DND-41 (cell line): ENCODE data around the gene DTNB.

Experiments
- ATAC-seq: fragments of 200-7000 bp; cut with Tn5 transposase; 3 replicates; pipeline ENCODE4 v1.9.1; 2021; ENCODE audit warnings: low read depth; ENCODE audit not compliant: insufficient read depth
- DNase-seq: peaks from one replicate; pipeline ENCODE4 v3.0.0-alpha.2; 2020
- H2AFZ ChIP-seq: 2 replicates; pipeline ENCODE4 v1.6.0; 2012; ENCODE audit warnings: low read depth, low read length
- H3K27ac ChIP-seq: 2 replicates; pipeline ENCODE4 v1.5.1; 2012; ENCODE audit warnings: low read length, inconsistent platforms
- H3K27me3 ChIP-seq: fragments of 200-600 bp; sonication (generic); 2 replicates; pipeline ENCODE4 v1.6.0; 2012; ENCODE audit warnings: low read length, mild to moderate bottlenecking, inconsistent platforms; ENCODE audit not compliant: insufficient read depth, poor library complexity
- H3K36me3 ChIP-seq: 2 replicates; pipeline ENCODE4 v1.5.1; 2012; ENCODE audit warnings: low read length, inconsistent platforms; ENCODE audit not compliant: insufficient read depth
- H3K4me1 ChIP-seq: 2 replicates; pipeline ENCODE4 v1.5.1; 2012; ENCODE audit warnings: mild to moderate bottlenecking, low read length; ENCODE audit not compliant: insufficient read depth
- H3K4me2 ChIP-seq: 2 replicates; pipeline ENCODE4 v1.6.0; 2012; ENCODE audit warnings: mild to moderate bottlenecking, moderate library complexity, low read length, inconsistent platforms; ENCODE audit not compliant: insufficient read depth
- H3K4me3 ChIP-seq, 2 experiments: fragments of 200-600 bp in 1 of 2; shearing (Covaris generic) in 1 of 2; 2 replicates each; pipeline ENCODE4 v1.5.1; 2012 to 2016; ENCODE audit warnings: inconsistent platforms in 2 of 2, low read length in 2 of 2, mild to moderate bottlenecking in 2 of 2, low read depth in 1 of 2, moderate library complexity in 1 of 2
- H3K79me2 ChIP-seq: 2 replicates; pipeline ENCODE4 v1.6.0; 2012; ENCODE audit warnings: low read length, inconsistent platforms; ENCODE audit not compliant: insufficient read depth
- H3K9ac ChIP-seq: 2 replicates; pipeline ENCODE4 v1.6.0; 2012; ENCODE audit warnings: low read depth, mild to moderate bottlenecking, inconsistent platforms, low read length, moderate library complexity
- H3K9me3 ChIP-seq: 2 replicates; pipeline ENCODE4 v1.5.1; 2012; ENCODE audit warnings: low read length, moderate library complexity, mild to moderate bottlenecking, inconsistent platforms; ENCODE audit not compliant: insufficient read depth, severe bottlenecking
- H4K20me1 ChIP-seq: 2 replicates; pipeline ENCODE4 v1.6.0; 2012; ENCODE audit warnings: low read length; ENCODE audit not compliant: insufficient read depth
- CTCF ChIP-seq: IDR thresholded peaks from 2 replicates; pipeline ENCODE4 v1.5.1; 2012; ENCODE audit warnings: borderline replicate concordance, low read length, moderate library complexity, mild to moderate bottlenecking; ENCODE audit not compliant: poor library complexity, severe bottlenecking; ENCODE audit errors: extremely low read depth
- EZH2 ChIP-seq: IDR thresholded peaks from 3 replicates; pipeline ENCODE4 v1.6.1; 2012; ENCODE audit warnings: borderline replicate concordance, low read depth, mild to moderate bottlenecking, moderate library complexity, low read length, inconsistent platforms; ENCODE audit not compliant: severe bottlenecking

Gene DTNB

GRCh38 chr2:25448808-25449207 is 224.6 kb downstream of the DTNB start:
- Histone ChIP-seq H4K20me1 (no peaks in the 10 kb centered on the region), H3K9ac (no peak overlapping the region), H3K27ac (no peak overlapping the region), H2AFZ (no peak overlapping the region), H3K4me2 (no peak overlapping the region), H3K4me1 (no peaks in the 10 kb centered on the region), H3K4me3 (no peak overlapping the region), H3K36me3 (no peaks in the 10 kb centered on the region), H3K79me2 (no peaks in the 10 kb centered on the region), H3K27me3 (no peaks in the 10 kb centered on the region), H3K9me3 (no peaks in the 10 kb centered on the region)
- ATAC-seq, result no peak
- TF ChIP-seq CTCF, result no peak
- TF ChIP-seq EZH2, result no peak
- no peak for DNase-seq

GRCh38 chr2:25447018-25447417 is 226.4 kb downstream of the DTNB start:
- no peak for DNase-seq

GRCh38 chr2:25446122-25446521 is 227.3 kb downstream of the DTNB start:
- H3K36me3 ChIP-seq, result no peaks in the 10 kb centered on the region
- no peak overlapping the region for H2AFZ ChIP-seq
- TF ChIP-seq EZH2, result no peak
- TF ChIP-seq CTCF, result no peak
- no peaks in the 10 kb centered on the region for H3K9me3 ChIP-seq
- no peak overlapping the region for H3K27ac ChIP-seq
- no peaks in the 10 kb centered on the region for H3K4me1 ChIP-seq
- no peak overlapping the region for H3K9ac ChIP-seq
- no peaks in the 10 kb centered on the region for H3K27me3 ChIP-seq
- ATAC-seq (no peak), DNase-seq (no peak)
- no peaks in the 10 kb centered on the region for H3K79me2 ChIP-seq
- no peak overlapping the region for H3K4me2 ChIP-seq
- H3K4me3 ChIP-seq, result no peak overlapping the region
- no peaks in the 10 kb centered on the region for H4K20me1 ChIP-seq

More at GRCh38 chr2:25447018-25447417, 226.4 kb downstream of the DTNB start:
- Histone ChIP-seq H3K79me2 (no peaks in the 10 kb centered on the region), H3K36me3 (no peaks in the 10 kb centered on the region), H3K9me3 (no peaks in the 10 kb centered on the region), H2AFZ (no peak overlapping the region), H3K27me3 (no peaks in the 10 kb centered on the region), H3K4me1 (no peaks in the 10 kb centered on the region), H3K4me3 (no peak overlapping the region), H3K4me2 (no peak overlapping the region), H4K20me1 (no peaks in the 10 kb centered on the region), H3K27ac (no peak overlapping the region), H3K9ac (no peak overlapping the region)
- ATAC-seq, result no peak
- no peak for TF ChIP-seq EZH2
- TF ChIP-seq CTCF, result no peak

GRCh38 chr2:25445464-25445863 is 227.9 kb downstream of the DTNB start:
- Histone ChIP-seq H2AFZ (no peak overlapping the region), H4K20me1 (no peaks in the 10 kb centered on the region), H3K9ac (no peak overlapping the region), H3K36me3 (no peaks in the 10 kb centered on the region), H3K4me2 (no peak overlapping the region), H3K79me2 (no peaks in the 10 kb centered on the region), H3K4me3 (no peak overlapping the region), H3K27me3 (no peaks in the 10 kb centered on the region), H3K4me1 (no peaks in the 10 kb centered on the region), H3K27ac (no peak overlapping the region), H3K9me3 (no peaks in the 10 kb centered on the region)
- TF ChIP-seq CTCF (no peak), EZH2 (no peak)
- no peak for ATAC-seq
- no peak for DNase-seq
